Coronary artery (tissue), 2 donors: ENCODE results near the gene PRIMPOL.

ENCODE experiments used
- DNase-seq: peaks from one replicate; pipeline ENCODE4 v3.0.0-alpha.2; 2017; ENCODE audit warnings: low spot score
- H3K27ac ChIP-seq, 2 donors: fragments of 200-600 bp; sonication (generic); one replicate each; pipeline ENCODE4 v1.5.1; 2016 to 2019
- H3K4me3 ChIP-seq: fragments of 200-600 bp; sonication (generic); 2 replicates; pipeline ENCODE4 v1.5.1; 2016; ENCODE audit warnings: mild to moderate bottlenecking, moderate library complexity
- TF ChIP-seq, protein P1 (sequence below): fragments of 200-600 bp; sonication (generic); IDR thresholded peaks from one replicate; pipeline ENCODE4 v1.5.1; 2019; ENCODE audit warnings: antibody characterized with exemption

Gene PRIMPOL

DNA sequence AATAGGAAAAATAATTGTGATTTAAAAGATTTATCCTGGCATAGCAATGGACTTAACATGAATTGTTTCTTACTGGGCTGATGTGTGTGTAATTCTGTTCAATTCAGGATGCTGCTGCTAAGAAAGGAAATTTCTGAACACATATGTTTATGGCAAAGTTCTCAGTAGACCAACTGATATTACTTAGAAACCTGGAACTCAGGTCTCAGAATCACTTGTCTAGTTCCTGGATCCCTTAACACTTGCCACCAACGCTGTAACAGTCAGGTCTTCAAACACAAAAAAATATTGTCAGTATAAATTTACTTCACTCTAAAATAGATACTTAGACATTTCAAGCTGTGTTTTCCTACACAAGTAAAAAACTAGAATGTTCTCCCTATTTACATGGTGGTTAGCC lies 5.8 kb upstream of the PRIMPOL start:
- Histone ChIP-seq H3K27ac (no peak overlapping the region), H3K4me3 (no peak overlapping the region)
- TF ChIP-seq, protein P1, sequence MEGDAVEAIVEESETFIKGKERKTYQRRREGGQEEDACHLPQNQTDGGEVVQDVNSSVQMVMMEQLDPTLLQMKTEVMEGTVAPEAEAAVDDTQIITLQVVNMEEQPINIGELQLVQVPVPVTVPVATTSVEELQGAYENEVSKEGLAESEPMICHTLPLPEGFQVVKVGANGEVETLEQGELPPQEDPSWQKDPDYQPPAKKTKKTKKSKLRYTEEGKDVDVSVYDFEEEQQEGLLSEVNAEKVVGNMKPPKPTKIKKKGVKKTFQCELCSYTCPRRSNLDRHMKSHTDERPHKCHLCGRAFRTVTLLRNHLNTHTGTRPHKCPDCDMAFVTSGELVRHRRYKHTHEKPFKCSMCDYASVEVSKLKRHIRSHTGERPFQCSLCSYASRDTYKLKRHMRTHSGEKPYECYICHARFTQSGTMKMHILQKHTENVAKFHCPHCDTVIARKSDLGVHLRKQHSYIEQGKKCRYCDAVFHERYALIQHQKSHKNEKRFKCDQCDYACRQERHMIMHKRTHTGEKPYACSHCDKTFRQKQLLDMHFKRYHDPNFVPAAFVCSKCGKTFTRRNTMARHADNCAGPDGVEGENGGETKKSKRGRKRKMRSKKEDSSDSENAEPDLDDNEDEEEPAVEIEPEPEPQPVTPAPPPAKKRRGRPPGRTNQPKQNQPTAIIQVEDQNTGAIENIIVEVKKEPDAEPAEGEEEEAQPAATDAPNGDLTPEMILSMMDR = no peak
- no peak for DNase-seq

DNA sequence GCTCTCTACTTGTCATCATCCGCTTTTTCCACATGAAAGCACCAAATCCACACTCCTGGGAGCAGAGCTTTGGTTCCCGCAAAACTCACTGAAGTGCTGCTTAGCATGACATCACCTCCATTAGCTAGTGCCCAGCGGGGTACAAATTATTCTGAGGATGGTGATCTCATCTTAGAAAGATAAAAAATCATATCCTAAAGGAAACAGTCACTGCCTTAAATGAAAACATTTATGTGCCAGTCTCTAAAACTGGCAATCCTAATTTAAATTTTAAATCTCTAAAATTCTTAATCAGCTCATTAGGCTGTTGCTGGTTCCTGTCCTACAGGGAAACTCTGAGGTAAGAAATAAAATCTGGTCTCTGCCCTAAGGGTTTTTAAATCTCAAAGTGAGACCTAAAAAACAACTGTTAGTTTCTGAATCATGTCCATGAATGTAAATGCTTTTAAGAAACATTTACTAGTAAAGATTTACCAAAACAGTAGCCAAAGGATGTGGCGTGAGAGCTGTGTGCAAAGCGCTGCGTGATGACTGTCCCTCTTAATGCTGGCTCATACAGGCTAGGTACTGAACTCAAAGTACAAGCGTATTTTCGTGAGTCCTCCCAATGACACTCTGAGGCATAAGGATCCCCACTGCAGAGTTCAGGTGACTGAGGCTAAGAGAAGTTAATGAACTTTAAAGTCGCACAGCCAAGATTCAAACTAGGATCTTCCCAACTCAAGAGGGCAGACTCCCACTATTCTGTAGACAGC lies 4.8 kb upstream of the PRIMPOL start:
- no peak overlapping the region for H3K27ac ChIP-seq
- TF ChIP-seq, protein P1 = no peak
- no peak overlapping the region for H3K4me3 ChIP-seq
- DNase-seq = no peak

DNA sequence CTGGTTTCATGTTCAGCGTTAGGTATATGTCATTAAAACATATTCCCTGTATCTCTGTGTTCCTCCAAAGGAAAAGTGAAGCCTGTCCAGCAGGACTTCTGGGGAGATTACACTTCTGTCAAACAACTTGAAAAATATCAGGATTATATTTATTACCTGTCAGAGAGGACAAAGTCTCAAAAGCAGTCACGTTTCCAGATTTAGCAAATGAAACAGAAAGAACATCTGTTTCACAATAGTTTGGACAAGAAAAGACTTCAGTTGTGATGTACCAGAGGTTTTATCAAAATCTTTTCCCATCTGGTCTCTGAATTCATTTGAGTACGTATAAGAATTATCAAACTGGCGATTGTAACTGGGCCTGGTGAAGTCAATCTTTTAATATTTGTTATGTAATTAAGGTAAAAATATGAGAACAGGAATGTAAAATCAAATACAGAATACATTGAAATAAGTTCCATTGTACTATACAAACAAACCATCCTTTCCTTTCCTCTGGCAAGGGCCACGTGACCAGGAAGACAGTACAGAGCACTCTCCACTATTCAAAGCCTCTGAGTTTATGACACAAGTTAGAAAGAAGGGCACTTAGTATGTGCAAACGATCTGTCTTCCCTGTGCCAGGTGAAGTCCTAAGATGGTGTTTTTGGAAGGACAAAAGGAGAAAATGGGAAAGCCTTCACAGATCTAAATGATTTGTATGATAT lies 3.5 kb upstream of the PRIMPOL start:
- Histone ChIP-seq H3K4me3 (no peak overlapping the region), H3K27ac (no peak overlapping the region)
- DNase-seq = no peak
- TF ChIP-seq, protein P1 = no peak

DNA sequence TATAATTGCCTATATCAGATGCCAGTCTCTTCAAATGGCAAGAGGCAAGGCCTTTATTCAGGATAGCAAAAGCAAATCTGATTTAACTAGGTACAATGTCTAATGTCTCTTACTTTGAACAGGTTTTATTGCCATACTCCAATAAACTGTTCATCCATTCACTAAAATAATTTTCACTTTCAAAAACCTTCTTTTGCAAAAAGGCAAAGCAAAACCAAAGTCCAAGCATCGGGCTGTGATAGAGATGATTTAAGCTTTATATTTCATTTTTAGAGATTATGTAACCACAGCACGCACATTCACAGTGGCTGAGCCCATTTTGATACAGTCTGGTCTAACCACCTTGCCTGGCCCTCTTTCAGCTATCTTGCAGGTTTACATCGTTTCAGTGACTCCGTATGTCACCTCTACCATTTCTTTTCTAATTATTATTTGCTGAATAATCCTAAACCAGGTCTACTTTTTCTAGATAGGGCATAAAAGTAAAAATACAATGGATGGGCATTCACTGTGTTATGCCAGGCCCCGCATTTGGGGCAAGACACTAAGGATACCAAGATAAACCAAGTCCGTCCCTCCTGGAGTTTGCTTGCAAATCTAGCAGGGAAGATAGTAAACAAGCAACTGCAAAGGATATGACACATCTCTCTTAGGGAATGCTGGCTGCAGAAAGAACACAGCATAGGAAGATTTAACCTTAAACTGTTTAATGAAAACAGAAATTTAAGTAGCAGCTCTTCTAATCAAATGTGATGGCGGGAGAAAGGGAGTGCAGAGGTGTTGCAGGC lies 2.1 kb upstream of the PRIMPOL start:
- Histone ChIP-seq H3K4me3 (peak overlapping the region; percentile 79), H3K27ac (peak overlapping the region; percentile 96 to 99)
- TF ChIP-seq, protein P1 = no peak
- DNase-seq = no peak

DNA sequence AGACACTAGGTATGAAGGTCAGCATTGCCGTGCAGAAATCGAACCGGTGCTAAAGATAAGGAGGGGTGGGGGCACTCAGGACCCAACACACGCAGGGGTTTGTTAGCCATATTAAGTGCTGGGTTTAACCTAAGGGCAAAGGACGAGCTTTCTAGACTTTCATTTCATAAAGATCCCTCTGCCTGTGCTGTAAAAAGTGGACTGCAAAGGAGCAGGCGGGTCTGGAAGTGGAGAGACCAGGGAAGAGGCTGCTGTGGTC lies 1.6 kb upstream of the PRIMPOL start:
- Histone ChIP-seq H3K27ac (peak overlapping the region; percentile 96 to 99), H3K4me3 (peak overlapping the region; percentile 79)
- DNase-seq = no peak
- TF ChIP-seq, protein P1 = no peak

DNA sequence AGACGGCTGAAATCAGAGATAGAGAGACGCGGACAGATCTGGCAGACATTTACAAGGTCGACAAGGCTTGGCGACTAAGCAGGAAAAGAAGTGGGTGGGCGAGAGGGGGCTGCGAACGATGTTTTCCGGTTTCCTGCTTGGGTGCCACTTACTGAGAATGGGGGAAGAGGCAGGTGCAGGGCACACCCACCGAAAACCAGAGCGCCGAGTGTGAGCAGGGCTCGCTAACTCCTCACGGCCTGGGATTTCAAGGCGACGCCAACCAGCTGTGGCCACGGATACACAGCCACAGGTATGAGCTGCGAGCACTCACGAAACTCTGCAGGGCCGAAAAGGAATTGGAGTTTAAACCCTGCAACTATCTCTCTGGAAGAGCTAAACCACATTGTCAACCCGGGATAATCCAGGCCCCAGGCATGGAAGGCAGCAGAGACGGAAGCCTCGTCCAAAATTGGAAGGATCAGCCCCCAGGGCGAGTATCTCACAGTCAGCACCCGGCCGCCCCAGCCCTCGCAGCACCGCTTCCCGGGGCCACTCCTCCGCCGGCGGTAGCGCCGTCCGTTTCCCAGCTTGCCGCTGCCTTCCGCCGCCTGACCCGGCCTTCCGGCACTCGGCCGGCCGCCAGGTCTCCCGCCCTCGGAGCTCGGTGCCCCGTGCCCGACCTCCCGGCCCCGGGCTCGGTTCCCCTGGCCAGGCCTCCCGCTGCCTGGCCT lies 1.1 kb upstream of the PRIMPOL start:
- DNase-seq = peak; percentile 86
- H3K4me3 ChIP-seq = peak overlapping the region; percentile 79
- TF ChIP-seq, protein P1 = no peak
- H3K27ac ChIP-seq = peak overlapping the region; percentile 96 to 99
